Kidney capillary endothelial cell (primary cell): ENCODE measurements around the gene HPSE.
"Not testable (repeated sequence)": the region's sequence is repeated elsewhere in the genome, so short reads cannot be mapped to it uniquely, and the experiment has no call there.

Source experiments
- DNase-seq: peaks from one replicate; pipeline ENCODE4 v3.0.0-alpha.2; 2018; ENCODE audit warnings: low spot score

The HPSE gene

GRCh38 chr4:83331956-83332355 lies 2.7 kb downstream of the HPSE start:
- no peak for DNase-seq

- peak; percentile 66 for DNase-seq
Observed at GRCh38 chr4:83329521-83330110, 5.0 kb downstream of the HPSE start.

- peak; percentile 64 for DNase-seq
Observed at GRCh38 chr4:83328521-83329187, 6.0 kb downstream of the HPSE start.

DNA sequence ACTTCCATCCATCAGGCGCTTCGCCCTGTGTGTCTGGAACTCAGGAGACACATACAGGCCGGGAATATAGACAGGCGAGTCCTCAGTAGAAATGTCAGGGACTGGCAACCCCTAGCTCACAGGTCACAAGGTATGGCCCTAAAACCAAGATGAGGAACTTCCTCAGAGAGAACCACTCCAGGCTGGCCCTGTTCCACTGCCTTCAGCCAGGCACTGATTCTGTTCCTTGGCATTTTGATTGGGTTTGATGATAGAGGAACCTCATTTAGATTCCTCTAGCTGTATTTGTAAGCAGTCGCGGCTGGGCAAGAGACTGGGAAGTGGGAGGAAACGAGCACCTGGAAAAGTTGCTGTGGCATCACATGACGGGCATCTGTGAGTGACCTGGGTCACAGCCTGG lies 8.1 kb downstream of the HPSE start:
- DNase-seq, result no peak

DNA sequence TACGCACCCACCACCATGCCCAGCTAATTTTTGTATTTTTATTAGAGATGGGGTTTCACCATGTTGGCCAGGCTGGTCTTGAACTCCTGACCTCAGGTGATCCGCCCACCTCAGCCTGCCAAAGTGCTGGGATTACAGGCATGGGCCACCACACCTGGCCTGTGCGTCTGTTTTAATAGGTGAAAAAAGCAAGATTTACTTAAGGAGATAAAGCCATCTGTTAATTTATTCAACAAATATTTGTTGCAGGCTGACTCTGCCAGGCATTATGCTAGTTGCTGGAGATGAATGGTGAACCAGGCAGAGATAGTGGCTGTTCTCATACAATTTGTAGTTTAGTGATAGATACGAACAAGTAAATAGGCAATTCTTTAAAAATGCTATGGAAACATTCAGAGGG lies 9.3 kb downstream of the HPSE start:
- DNase-seq, result not testable (repeated sequence)

- no peak for DNase-seq
Observed at GRCh38 chr4:83323136-83323535, 11.5 kb downstream of the HPSE start.

- peak; percentile 94 for DNase-seq
Observed at GRCh38 chr4:83320548-83320947, 14.1 kb downstream of the HPSE start.

GRCh38 chr4:83318666-83319065 lies 16.0 kb downstream of the HPSE start:
- DNase-seq, result no peak

GRCh38 chr4:83317671-83318070 lies 17.0 kb downstream of the HPSE start:
- DNase-seq, result no peak

- peak; percentile 65 for DNase-seq
Observed at GRCh38 chr4:83316459-83317165, 18.0 kb downstream of the HPSE start.

DNA sequence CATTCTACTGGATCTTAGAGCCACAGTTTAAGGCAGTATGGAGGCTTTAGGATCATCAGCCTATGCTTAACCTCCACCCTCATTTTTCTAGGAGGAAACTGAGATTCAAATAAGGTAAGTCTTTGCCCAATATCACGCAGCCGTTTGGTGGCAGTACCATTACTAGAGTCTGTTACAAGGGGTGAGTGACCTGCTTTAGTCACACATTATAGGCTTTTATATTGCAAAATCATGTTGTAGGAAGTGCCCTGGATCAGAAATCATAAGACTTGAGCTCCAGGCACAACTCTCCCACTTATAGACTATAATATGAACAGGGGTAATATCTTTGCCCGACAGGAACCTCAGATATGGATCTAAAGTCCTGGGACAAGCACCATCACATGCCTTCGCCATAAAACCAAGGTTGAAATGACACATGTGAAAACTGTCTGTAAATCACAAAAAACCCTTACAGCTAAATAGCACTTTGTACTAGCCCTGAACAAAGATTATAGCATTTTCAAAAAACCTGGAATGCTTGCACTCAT lies 19.2 kb downstream of the HPSE start:
- DNase-seq, result no peak

GRCh38 chr4:83308672-83309071 lies 26.0 kb downstream of the HPSE start:
- no peak for DNase-seq

DNA sequence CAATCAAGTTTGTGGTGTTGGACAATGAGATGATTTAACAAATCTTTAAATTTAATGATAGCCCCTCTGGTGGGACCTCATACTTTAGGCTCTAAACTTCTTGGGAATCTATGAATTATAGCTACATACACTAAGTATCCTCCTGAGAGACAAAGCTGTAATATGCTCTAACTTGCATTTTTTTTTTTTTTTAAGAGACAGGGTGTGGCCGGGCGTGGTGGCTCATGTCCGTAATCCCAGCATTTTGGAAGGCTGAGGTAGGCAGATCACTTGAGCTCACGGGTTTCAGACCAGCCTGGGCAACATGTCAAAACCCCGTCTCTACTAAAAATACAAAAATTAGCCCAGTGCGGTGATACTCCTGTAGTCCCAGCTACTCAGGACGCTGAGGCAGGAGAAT lies 26.7 kb downstream of the HPSE start:
- DNase-seq, result no peak

- DNase-seq, result no peak
Observed at GRCh38 chr4:83305187-83305586, 29.5 kb downstream of the HPSE start.

DNA sequence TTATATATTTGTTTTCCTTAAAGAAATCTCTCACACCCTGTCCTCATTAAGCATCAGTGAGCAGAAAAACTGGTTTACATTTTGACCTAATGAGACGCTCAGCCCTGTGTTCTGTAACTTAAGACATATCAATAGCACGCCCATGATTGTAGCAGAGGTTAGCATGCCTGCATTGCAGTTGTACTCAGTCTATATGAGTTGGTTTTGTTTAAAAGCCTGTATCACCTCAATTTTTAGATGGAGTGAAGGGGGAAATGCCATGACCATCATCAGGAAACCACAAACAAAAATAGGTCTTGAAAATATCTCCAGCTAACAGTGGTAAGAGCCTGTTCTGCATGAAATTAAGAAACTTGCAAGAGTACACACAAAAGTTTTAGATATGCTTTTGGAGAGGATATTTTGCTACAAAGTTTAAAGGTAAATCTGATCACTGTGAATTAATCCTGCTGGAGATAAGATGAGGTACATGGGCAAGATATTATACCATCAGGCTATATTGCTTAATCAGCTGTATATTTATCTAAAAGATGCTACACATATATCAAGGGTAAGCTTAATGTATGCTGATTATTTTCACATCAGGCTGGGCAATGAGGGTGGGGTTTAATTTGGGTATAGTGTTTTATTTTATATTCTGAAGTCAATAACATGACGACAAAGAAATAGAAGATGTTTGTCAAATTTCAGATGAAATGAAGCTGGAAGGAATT lies 36.9 kb downstream of the HPSE start:
- no peak for DNase-seq

- DNase-seq, result no peak
Observed at GRCh38 chr4:83293305-83294046, 41.2 kb downstream of the HPSE start.

DNA sequence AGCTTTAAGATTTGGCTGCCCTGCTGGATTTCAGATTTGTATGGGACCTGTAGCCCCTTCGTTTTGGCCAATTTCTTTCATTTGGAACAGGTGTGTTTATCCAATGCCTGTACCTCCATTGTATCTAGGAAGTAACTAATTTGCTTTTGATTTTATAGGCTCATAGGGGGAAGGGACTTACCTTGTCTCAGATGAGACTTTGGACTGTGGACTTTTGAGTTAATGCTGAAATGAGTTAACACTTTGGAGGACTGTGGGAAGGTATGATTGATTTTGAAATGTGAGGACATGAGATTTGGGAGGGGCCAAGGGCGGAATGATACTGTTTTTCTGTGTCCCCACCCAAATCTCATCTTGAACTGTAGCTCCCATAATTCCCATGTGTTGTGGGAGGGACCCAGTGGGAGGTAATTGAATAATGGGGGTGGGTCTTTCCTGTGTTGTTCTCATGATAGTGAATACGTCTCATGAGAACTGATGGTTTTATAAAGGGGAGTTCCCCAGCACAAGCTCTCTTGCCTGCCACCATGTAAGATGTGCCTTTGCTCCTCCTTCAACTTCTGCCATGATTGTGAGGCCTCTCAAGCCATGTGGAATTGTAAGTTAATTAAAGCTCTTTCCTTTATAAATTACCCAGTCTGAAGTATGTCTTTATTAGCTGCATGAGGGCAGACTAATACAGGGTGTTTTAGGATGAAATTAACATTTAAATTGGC lies 44.4 kb downstream of the HPSE start:
- not testable (repeated sequence) for DNase-seq

DNA sequence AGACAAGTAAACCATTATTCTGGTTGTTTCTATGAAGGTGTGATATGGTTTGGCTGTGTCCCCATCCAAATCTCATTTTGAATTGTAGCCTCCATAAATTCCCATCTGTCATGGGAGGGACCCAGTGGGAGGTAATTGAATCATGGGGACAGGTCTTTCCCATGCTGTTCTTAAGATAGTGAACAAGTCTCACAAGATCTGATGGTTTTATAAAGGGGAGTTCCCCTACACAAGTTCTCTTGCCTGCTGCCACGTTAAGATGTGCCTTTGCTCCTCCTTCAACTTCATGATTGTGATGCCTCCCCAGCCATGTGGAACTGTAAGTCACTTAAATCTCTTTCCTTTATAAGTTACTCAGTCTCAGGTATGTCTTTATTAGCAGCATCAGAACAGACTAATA lies 46.3 kb downstream of the HPSE start:
- not testable (repeated sequence) for DNase-seq

DNA sequence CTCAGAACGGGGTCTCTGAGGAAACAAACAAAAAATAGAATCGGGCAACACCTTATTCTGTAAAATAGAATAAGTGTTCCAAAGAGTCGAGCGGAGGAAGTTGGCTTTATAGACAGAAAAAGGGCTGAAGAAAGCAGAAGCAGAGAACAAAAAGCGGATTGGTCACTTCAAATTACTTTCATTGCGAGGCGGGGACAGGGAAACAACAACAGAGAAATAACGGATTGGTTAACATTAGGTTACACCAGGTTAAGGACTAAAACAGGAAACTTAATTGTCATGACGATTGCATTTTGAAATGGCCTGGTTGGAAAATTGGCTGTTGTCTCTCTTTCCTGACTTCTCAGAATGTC lies 49.6 kb downstream of the HPSE start:
- peak; percentile 51 for DNase-seq

GRCh38 chr4:83284193-83285054 lies 50.2 kb downstream of the HPSE start, which contains the start of gene COQ2:
TSS of gene COQ2 (minus strand) at chr4:83284798. CDS start at chr4:83284764, 34 bp downstream.
- DNase-seq, result peak; percentile 92
